GM19035 (cell line): ENCODE measurements around the gene PIGQ.

ENCODE experiments used
- ATAC-seq: cut with Tn5 transposase; IDR thresholded peaks from one replicate; pipeline ENCODE4 v1.9.1; 2021; ENCODE audit not compliant: unreplicated experiment

PIGQ gene

DNA sequence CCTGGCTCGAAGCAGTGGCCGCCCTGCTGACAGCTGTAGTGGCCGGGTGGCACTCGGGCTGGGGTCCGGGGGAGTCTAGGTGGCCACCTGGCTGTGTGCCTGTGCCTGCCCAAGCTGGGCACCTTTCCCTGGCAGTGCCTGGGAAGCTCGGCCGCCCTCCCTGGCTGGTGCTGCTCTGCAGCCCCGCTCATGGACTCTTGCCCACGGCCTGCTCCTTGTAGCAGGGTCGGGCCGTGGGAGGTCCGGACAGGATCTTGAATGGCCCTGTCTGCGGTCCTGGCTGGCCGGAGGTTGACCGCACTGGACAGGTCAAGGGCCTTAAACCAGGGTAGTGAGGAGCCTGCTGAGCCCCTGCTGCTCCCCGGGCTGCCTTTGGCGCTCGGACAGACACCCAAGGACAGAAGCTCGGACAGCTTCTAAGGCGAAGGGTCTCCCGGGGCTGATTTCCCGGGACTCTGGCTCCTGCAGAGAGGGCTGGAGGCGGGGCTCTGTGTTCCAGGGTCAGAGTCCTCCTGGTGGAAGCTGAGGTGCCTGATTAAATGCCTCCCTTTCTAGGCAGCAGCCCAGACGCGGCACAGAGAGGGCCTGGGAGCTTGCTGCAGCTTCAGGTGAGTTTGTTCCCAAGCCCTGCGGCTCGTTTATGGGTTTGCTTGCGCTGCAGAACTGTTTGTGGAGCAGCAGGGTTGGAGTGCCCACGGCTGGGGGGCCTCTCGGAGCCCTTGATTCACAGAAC lies 36.2 kb upstream of the PIGQ start:
- no peak for ATAC-seq

GRCh38 chr16:534135-534534 lies 35.6 kb upstream of the PIGQ start:
- no peak for ATAC-seq

GRCh38 chr16:534856-535445 lies 34.8 kb upstream of the PIGQ start:
- no peak for ATAC-seq

GRCh38 chr16:535446-536405 lies 34.0 kb upstream of the PIGQ start:
- no peak for ATAC-seq

- ATAC-seq = no peak
Observed at GRCh38 chr16:536746-537145, 33.0 kb upstream of the PIGQ start.

DNA sequence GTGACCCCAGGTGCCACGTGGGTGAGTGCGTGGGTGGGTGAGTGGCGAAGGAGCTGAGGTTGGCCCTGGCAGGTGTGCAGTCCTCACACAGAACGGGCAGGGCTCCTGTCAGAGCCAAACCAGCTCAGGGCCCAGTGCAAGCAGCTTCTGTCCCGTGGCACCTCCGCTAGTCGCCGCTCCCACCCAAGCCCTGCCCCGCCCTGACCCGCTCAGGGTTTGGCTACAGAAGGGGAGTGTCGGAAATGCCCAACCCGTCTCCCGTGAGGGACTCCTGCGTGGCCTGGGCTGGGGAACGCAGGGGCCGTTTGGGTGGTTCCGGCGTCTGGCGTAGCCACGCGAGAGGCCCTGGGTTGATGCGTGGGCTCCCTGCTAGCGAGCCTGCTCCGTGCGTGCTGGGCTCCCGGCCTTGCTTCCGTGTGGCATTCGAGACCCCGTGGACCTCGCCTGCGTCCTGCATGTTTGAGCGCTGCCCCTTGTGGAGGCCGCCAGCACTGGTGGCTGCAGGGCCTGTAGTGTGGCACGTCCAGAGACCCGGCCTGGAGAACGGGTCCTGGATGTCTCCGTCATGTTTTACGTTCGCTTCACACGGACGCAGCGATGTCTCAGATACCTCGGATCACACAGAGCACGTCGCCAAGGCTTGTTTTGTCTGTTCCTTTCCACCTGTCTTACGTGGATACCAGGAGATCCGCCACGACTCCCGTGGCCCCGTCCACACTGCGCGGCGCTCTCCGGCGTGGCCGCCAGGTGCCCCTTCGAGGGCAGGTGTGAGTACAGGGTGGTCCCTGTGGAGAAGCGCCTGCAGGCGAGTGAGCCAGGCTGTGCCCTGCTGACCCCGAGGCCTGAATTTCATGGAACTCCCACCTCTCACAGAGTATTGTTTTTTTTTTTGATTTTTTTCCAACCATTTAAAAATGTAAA lies 32.1 kb upstream of the PIGQ start:
- ATAC-seq = no peak

GRCh38 chr16:539901-540530 lies 29.8 kb upstream of the PIGQ start:
- no peak for ATAC-seq

GRCh38 chr16:540645-541340 lies 29.0 kb upstream of the PIGQ start:
- ATAC-seq = no peak

- ATAC-seq = no peak
Observed at GRCh38 chr16:543301-544164, 26.2 kb upstream of the PIGQ start.

DNA sequence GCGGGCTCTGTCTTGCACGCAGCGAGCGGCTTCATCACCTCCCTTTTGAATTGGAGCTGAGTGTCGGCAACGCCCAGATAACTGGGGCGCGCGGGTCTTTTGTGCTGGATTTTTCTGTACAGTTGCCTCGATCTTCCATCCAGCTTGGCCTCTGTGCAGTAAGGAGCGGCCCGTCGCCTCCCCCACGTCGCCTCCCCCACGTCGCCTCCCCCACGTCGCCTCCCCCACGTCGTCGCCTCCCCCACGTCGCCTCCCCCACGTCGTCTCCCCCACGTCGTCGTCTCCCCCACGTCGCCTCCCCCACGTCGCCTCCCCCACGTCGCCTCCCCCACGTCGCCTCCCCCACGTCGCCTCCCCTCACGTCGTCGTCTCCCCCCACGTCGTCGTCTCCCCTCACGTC lies 25.3 kb upstream of the PIGQ start:
- ATAC-seq = no peak

GRCh38 chr16:546909-547770 lies 22.6 kb upstream of the PIGQ start:
- no peak for ATAC-seq

DNA sequence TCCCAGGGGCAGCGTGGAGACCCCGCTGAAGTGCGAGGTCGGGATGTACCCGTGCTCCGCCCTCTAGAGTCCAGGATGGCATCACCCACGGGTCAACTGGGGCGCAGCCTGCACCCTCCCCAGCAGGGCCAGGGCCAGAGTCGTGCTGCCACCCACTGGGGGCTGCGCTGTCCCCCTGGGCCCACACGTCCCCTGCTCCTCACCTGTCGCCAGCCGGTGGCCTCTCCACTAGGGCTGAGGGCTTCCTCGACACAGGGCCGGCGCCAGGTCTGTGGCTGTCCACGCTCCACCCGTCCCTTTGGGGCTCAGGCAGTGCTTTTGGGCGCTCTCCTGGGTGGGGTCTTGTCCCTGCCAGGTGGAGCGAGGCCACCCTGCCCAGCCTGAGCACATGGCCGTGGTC lies 21.2 kb upstream of the PIGQ start:
- ATAC-seq = no peak

- ATAC-seq = no peak
Observed at GRCh38 chr16:549544-550263, 20.1 kb upstream of the PIGQ start.

DNA sequence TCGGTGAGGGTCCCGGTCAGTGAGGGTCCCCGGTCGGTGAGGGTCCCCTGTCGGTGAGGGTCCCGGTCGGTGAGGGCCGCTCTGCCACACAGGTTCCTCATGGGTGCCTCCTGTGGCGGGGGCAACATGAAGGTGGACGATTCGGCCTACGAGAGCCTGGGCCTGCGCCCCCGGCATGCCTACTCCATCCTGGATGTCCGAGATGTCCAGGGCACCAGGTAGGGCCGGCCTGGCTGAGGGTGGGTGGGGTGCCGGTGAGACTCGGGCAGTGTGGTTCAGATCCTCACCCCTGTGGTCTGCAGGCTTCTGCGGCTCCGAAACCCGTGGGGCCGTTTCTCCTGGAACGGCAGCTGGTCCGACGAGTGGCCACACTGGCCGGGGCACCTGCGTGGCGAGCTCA lies 18.6 kb upstream of the PIGQ start:
- no peak for ATAC-seq

GRCh38 chr16:552171-552570 lies 17.6 kb upstream of the PIGQ start:
- ATAC-seq = no peak

- ATAC-seq = no peak
Observed at GRCh38 chr16:553601-554296, 16.0 kb upstream of the PIGQ start.

DNA sequence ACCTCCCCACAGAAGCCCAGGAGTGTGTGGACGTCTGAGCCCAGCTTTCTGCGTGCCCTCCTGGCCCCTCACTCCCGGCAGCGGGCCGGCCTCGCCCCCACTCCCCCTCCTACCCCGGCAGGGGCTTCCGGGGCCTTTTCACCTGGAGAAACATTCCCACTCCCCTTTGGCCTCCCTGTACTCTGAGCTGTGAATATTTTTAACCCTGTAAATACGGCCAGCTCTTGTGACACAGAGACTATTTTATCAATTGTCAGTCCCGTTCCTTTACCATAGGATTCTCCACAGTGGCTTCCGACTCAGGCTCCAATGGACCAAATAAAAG lies 15.5 kb upstream of the PIGQ start:
- ATAC-seq = no peak
